Kidney (tissue), 14 donors: ENCODE data around the gene ELAPOR2. TPM values are rescaled to one million over a fixed set of nuclear protein-coding genes. Genes with fewer than 3 reads are reported as not detected.

Experiments used
- DNase-seq, 5 donors: peaks; one replicate each; pipeline ENCODE4 v3.0.0-alpha.2; 2013 to 2020
- FAIRE-seq: peaks from 2 replicates; lab custom pipeline; 2012; peaks lifted over from hg19 to GRCh38; lab: Jason Lieb, UNC
- H3K27ac ChIP-seq, 2 donors: one replicate each; pipeline ENCODE4 v1.7.0; 2013; ENCODE audit warnings: low read depth in 2 of 2, low read length in 2 of 2, inconsistent platforms in 1 of 2
- H3K27me3 ChIP-seq: one replicate; pipeline ENCODE4 v1.7.1; 2013; ENCODE audit warnings: low read length, inconsistent platforms; ENCODE audit not compliant: control insufficient read depth, insufficient read depth
- H3K36me3 ChIP-seq, 3 donors: one replicate each; pipeline versions ENCODE4 v1.7.0 to v1.7.1; 2013; ENCODE audit warnings: low read length in 3 of 3, control low read depth in 1 of 3, inconsistent platforms in 1 of 3; ENCODE audit not compliant: insufficient read depth in 3 of 3, control insufficient read depth in 2 of 3
- H3K4me1 ChIP-seq, 3 donors: one replicate each; pipeline versions ENCODE4 v1.7.0 to v1.7.1; 2013; ENCODE audit warnings: low read length in 3 of 3, inconsistent platforms in 1 of 3, low read depth in 1 of 3; ENCODE audit not compliant: control insufficient read depth in 2 of 3, insufficient read depth in 2 of 3
- H3K4me3 ChIP-seq, 3 donors: one replicate each; pipeline versions ENCODE4 v1.7.0 to v1.8.1; 2013; ENCODE audit warnings: low read length in 3 of 3, control low read depth in 1 of 3, inconsistent platforms in 1 of 3
- H3K9ac ChIP-seq, 3 donors: one replicate each; pipeline versions ENCODE4 v1.7.0 to v1.7.1; 2013; ENCODE audit warnings: low read length in 3 of 3, control low read depth in 1 of 3, inconsistent platforms in 1 of 3
- H3K9me3 ChIP-seq, 3 donors: one replicate each; pipeline versions ENCODE4 v1.7.0 to v1.7.1; 2013; ENCODE audit warnings: low read length in 3 of 3, control low read depth in 1 of 3, inconsistent platforms in 1 of 3; ENCODE audit not compliant: control insufficient read depth in 2 of 3, insufficient read depth in 1 of 3
- CTCF ChIP-seq: IDR thresholded peaks from 3 replicates; pipeline ENCODE4 v1.5.1; 2012; ENCODE audit warnings: mild to moderate bottlenecking, moderate library complexity, borderline replicate concordance; ENCODE audit not compliant: insufficient read depth; ENCODE audit errors: extremely low read depth
- intact Hi-C: fragments of 100-400 bp; cut with DNase I; formaldehyde crosslinking; loops from one replicate; pipeline ENCODE4 v1.11.1; 2022
- polyA plus RNA-seq: library from polyadenylated mRNA; stranded (reverse); fragments of 350-450 nt; fragmentation: Illumina TruSeq; extraction: RNeasy Lipid Tissue Mini Kit (QIAGEN cat#74804); gene quantifications from one replicate; pipeline ENCODE4 v1.2.3, GENCODE V29; 2014; ENCODE audit warnings: low read depth, low replicate concordance; ENCODE audit not compliant: insufficient read depth
- total RNA-seq: library from RNA; stranded (reverse); fragmentation: NEBNext Ultra II Directional; extraction: Animal tissue kit (Norgen Biotek cat#: 25700); gene quantifications from one replicate; pipeline ENCODE4 v1.2.1, GENCODE V29; 2021
- donor health status: control.
- donor health status: control.
- donor health status: control.
- donor health status: control.
- donor health status: control.
- donor health status: DM: yes; HTN: yes; CAD: no.
- donor health status: Normal renal cell carcinoma (clear cell type).

ELAPOR2 gene
- total and polyA plus RNA-seq, 2 donors from 2014 or later = 2.9 to 9.0 TPM

GRCh38 chr7:87082675-87083074 lies 23.2 kb upstream of the ELAPOR2 start:
- FAIRE-seq (no peak), DNase-seq (no peak)
- no peaks in the 10 kb centered on the region for H3K27me3 ChIP-seq
- H3K27ac ChIP-seq = no peak overlapping the region
- H3K4me1 ChIP-seq = no peaks in the 10 kb centered on the region
- no peaks in the 10 kb centered on the region for H3K9me3 ChIP-seq
- no peaks in the 10 kb centered on the region for H3K36me3 ChIP-seq
- H3K9ac ChIP-seq = no peak overlapping the region
- intact Hi-C loops = no loop called here
- H3K4me3 ChIP-seq = no peak overlapping the region
- no peak for TF ChIP-seq CTCF

- TF ChIP-seq CTCF = no peak
- no peak overlapping the region for H3K4me3 ChIP-seq
- DNase-seq (no peak), FAIRE-seq (no peak)
- intact Hi-C loops = no loop called here
- H3K36me3 ChIP-seq = no peaks in the 10 kb centered on the region
- H3K4me1 ChIP-seq = no peaks in the 10 kb centered on the region
- no peak overlapping the region for H3K27ac ChIP-seq
- no peaks in the 10 kb centered on the region for H3K27me3 ChIP-seq
- no peak overlapping the region for H3K9ac ChIP-seq
- no peaks in the 10 kb centered on the region for H3K9me3 ChIP-seq
Observed at GRCh38 chr7:87075671-87076404, 16.4 kb upstream of the ELAPOR2 start.

- no peak for DNase-seq
- Histone ChIP-seq H3K36me3 (no peaks in the 10 kb centered on the region), H3K4me3 (no peak overlapping the region), H3K27me3 (no peaks in the 10 kb centered on the region), H3K9ac (no peak overlapping the region), H3K9me3 (no peaks in the 10 kb centered on the region), H3K4me1 (no peaks in the 10 kb centered on the region), H3K27ac (no peak overlapping the region)
- no peak for TF ChIP-seq CTCF
- FAIRE-seq = no peak
- intact Hi-C loops = no loop called here
Observed at GRCh38 chr7:87067788-87068187, 8.3 kb upstream of the ELAPOR2 start.

GRCh38 chr7:87060288-87060537 lies 759 bp upstream of the ELAPOR2 start:
- intact Hi-C loops = no loop called here
- H3K27ac ChIP-seq = no peak overlapping the region
- no peaks in the 10 kb centered on the region for H3K27me3 ChIP-seq
- FAIRE-seq = no peak
- peaks cover 0 to 4% (median 0%) of the 10 kb centered on the region in 3 donors for H3K4me1 ChIP-seq
- H3K36me3 ChIP-seq = no peaks in the 10 kb centered on the region
- no peak for DNase-seq
- H3K4me3 ChIP-seq = peak overlapping the region; percentile 60 to 78 (median 69)
- no peak for TF ChIP-seq CTCF
- peak overlapping the region in 1 of 3 donors; percentile 41 for H3K9ac ChIP-seq
- no peaks in the 10 kb centered on the region for H3K9me3 ChIP-seq
